GM18511 (cell line): Measurements from ENCODE around the gene POLR2C.

Experiments
- ATAC-seq: cut with Tn5 transposase; IDR thresholded peaks from one replicate; pipeline ENCODE4 v1.9.1; 2021; ENCODE audit warnings: mild to moderate bottlenecking, moderate library complexity; ENCODE audit not compliant: unreplicated experiment

The POLR2C gene

DNA sequence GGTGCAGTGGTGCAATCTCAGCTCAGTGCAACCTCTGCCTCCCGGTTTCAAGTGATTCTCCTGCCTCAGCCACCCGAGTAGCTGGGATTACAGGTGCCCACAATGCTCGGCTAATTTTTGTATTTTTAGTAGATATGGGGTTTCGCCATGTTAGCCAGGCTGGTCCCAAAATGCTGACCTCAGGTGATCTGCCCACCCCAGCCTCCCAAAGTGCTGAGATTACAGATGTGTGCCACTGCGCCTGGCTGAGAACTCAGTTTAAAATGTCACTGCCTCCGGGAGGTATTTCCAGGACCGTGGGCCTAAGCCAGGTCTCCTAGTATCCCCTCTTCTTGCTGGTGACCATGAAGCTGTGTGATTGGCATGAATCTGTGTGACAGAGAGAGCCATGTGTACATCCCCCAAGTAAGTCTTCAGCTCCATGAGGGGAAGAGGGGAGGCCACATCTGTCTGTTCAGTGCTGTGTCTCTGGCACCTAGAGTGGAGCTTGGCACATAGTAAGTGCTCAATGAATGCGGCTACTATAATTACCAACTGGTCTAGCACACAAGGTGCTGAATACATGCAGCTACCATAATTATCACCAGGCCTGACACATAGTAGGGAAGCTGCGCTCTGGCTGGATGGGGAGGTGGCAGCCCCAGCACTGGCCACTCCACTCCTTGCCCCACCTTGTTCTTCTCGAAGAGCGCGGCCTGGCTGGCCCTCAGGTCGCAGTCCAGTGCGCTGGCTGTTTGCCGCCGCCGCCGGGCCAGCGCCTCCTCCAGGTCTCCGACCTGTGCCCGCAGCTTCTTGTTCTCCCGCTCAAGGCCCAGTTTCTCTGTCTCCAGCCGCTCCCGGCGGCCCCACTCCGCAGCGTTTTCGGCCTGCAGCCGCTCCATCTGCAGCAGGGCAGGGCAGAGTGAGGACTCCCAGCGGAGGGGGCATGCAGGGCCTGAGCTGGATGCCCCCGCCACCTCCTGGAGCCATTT is 55.2 kb downstream of the POLR2C start:
- no peak for ATAC-seq

DNA sequence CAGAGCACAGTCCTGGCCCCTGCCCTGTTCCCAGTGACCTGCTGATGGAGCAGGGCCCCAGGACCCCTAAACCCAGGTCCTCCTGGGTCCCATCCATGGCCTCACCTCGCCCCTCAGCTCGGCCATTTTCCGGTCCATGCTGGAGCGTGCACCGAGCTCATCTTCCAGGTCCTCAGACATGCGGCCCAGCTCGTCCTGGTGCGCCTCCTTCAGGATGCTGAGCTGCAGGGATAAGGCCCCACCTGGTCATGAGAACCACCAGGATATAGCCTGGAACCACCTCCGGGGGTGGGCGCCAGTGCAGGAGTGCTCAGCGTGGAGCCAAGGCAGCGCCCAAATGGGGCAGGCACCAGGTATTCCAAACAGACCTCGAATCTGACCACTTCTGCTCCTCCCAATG is 56.0 kb downstream of the POLR2C start:
- ATAC-seq: no peak

DNA sequence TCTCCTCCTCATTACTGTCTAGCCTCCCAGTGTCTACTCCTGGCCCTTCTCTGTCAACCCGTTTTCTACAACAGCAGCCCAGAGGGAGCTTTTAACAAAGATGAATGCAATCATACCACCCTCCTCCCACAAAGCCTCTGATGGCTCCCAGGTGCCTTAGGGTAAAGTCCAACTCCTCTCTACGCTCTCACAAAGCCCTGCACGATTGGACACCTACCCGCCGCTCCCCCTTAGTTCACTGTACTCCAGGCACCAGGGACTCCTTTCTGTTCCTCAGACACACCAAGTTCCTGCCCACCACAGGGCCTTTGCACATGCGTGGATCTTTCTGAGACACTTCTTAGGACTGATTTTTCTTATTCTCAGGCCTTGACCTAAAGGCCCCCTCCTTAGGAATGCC is 56.4 kb downstream of the POLR2C start:
- no peak for ATAC-seq

DNA sequence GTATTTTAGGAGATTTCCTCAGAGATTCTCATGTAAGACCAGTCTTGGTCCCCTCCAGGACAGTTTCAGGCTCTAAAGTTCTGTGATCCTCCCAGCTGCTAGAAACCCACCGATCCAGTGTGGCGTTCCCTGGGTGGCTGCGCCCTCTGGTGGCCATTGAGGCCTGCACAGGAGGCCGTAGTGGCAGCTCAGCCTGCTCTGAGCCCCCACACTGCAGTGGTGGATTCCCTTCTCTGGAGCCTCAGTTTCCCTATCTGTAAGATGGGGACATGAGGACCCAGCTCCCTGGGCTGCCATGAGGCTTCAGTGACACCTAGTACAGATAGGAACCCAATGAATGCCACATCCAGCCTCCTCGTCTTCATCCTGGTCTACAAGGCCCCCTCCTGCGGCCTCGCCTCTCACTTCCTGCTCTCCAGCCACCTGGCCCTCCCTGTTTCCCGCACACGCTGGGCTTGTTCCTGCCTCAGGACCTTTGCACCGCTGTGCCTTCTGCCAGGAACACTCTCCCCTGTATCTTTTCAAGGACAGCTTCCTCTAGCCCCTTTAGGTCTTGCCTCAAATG is 57.4 kb downstream of the POLR2C start:
- ATAC-seq: peak; percentile 69
